Stimulated activated CD4-positive, alpha-beta T cell treated with anti-CD3 and anti-CD28 coated beads, Interleukin-1b, Interleukin-23, amount 100 ng/mL, for 24 hours (primary cell): Measurements from ENCODE around the gene KCTD21.

Source experiments
- DNase-seq, 4 experiments: peaks; one replicate each; pipeline ENCODE4 v3.0.0-alpha.2; 2020; ENCODE audit warnings: low read depth in 4 of 4, low spot score in 1 of 4

KCTD21 gene

GRCh38 chr11:78147807-78148206 is 40.6 kb downstream of the KCTD21 start:
- DNase-seq = no peak

- DNase-seq = no peak
Measured at GRCh38 chr11:78145511-78146025, 42.9 kb downstream of the KCTD21 start.

GRCh38 chr11:78140392-78141077 is 47.9 kb downstream of the KCTD21 start:
- DNase-seq = no peak

GRCh38 chr11:78139422-78140391 is 48.7 kb downstream of the KCTD21 start, which contains the start of gene ALG8:
Gene ALG8 (minus strand): TSS chr11:78139626. CDS start chr11:78139588, 38 bp downstream.
- peak; percentile 92 to 96 (median 93) for DNase-seq

- peak; percentile 4 to 41 (median 19) for DNase-seq
Measured at GRCh38 chr11:78138694-78139421, 49.6 kb downstream of the KCTD21 start.

- no peak for DNase-seq
Measured at GRCh38 chr11:78138291-78138690, 50.1 kb downstream of the KCTD21 start.

- no peak for DNase-seq
Measured at GRCh38 chr11:78132475-78132874, 56.0 kb downstream of the KCTD21 start.

- no peak for DNase-seq
Measured at GRCh38 chr11:78131956-78132355, 56.5 kb downstream of the KCTD21 start.

- DNase-seq = no peak
Measured at GRCh38 chr11:78127403-78127802, 61.0 kb downstream of the KCTD21 start.
